ENCODE measurements around the gene P2RY8.

Gene P2RY8

DNA sequence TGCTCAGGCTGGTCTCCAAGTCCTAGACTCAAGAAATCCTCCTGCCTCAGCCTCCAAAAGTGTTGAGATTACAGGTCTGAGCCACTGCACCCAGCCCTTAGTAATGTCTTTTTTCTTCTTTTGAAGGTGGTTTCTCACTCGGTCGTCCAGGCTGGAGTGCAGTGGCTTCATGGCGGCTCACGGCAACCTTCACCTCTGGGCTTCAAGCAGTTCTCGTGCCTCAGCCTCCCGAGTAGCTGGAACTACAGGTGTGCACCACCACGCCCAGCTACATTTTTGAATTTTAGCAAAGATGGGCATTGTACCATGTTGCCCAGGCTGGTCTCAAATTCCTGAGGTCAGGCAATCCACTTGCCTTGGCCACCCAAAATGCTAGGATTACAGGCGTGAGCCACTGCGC lies 52.0 kb downstream of the P2RY8 start:
- Histone ChIP-seq H3K9me3 (ENCODE audit: control insufficient read depth, insufficient read depth, low read depth, low read length) (no peaks in the 10 kb centered on the region), H3K4me1 (ENCODE audit: control insufficient read depth, insufficient read depth, low read length) (no peaks in the 10 kb centered on the region), H3K36me3 (ENCODE audit: control insufficient read depth in 2 of 2, insufficient read depth in 1 of 2, low read length in 2 of 2) (no peaks in the 10 kb centered on the region), H3K27ac (ENCODE audit: extremely low read depth, low read depth, low read length) (no peak overlapping the region), H3K4me3 (ENCODE audit: low read depth, low read length) (no peak overlapping the region)
- CTCF ChIA-PET: no interaction called here
- POLR2A ChIA-PET: no interaction called here
- no peak for TF ChIP-seq ZNF248 (tag by site-specific recombination; IDR thresholded peaks at IDR 0.05)
- TF ChIP-seq ZNF624 (tag by site-specific recombination; IDR thresholded peaks at IDR 0.05): no peak
- TF ChIP-seq, protein P1, sequence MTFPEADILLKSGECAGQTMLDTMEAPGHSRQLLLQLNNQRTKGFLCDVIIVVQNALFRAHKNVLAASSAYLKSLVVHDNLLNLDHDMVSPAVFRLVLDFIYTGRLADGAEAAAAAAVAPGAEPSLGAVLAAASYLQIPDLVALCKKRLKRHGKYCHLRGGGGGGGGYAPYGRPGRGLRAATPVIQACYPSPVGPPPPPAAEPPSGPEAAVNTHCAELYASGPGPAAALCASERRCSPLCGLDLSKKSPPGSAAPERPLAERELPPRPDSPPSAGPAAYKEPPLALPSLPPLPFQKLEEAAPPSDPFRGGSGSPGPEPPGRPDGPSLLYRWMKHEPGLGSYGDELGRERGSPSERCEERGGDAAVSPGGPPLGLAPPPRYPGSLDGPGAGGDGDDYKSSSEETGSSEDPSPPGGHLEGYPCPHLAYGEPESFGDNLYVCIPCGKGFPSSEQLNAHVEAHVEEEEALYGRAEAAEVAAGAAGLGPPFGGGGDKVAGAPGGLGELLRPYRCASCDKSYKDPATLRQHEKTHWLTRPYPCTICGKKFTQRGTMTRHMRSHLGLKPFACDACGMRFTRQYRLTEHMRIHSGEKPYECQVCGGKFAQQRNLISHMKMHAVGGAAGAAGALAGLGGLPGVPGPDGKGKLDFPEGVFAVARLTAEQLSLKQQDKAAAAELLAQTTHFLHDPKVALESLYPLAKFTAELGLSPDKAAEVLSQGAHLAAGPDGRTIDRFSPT (tag by site-specific recombination; IDR thresholded peaks at IDR 0.05): no peak
- no peak for TF ChIP-seq ZNF416 (tag by site-specific recombination; IDR thresholded peaks at IDR 0.05)
- TF ChIP-seq ZFP69B (tag by site-specific recombination; IDR thresholded peaks at IDR 0.05): no peak
- TF ChIP-seq, protein P2, sequence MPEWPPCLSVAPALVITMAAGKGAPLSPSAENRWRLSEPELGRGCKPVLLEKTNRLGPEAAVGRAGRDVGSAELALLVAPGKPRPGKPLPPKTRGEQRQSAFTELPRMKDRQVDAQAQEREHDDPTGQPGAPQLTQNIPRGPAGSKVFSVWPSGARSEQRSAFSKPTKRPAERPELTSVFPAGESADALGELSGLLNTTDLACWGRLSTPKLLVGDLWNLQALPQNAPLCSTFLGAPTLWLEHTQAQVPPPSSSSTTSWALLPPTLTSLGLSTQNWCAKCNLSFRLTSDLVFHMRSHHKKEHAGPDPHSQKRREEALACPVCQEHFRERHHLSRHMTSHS (tag by site-specific recombination; IDR thresholded peaks at IDR 0.05): no peak
- no peak for TF ChIP-seq ZNF24 (tag by site-specific recombination; IDR thresholded peaks at IDR 0.05)
- no peak for TF ChIP-seq ZBTB21 (tag by site-specific recombination; IDR thresholded peaks at IDR 0.05)

DNA sequence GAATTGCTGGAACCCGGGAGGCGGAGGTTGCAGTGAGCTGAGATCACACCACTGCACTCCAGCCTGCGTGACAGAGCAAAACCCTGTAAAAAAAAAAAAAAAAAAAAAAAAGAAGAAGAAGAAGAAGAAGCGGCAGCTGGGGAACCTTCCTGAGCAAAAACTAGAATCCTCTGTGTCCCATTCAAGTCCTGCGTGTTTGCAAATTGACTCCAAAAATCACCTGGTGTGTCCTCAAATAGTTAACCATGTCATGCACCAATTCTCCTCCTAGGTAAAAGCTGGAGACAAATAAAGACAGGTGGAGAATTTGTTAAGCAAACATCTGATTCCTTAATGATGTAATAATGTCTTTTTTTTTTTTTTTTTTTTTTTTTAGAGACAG lies 52.4 kb downstream of the P2RY8 start:
- POLR2A ChIA-PET: no interaction called here

DNA sequence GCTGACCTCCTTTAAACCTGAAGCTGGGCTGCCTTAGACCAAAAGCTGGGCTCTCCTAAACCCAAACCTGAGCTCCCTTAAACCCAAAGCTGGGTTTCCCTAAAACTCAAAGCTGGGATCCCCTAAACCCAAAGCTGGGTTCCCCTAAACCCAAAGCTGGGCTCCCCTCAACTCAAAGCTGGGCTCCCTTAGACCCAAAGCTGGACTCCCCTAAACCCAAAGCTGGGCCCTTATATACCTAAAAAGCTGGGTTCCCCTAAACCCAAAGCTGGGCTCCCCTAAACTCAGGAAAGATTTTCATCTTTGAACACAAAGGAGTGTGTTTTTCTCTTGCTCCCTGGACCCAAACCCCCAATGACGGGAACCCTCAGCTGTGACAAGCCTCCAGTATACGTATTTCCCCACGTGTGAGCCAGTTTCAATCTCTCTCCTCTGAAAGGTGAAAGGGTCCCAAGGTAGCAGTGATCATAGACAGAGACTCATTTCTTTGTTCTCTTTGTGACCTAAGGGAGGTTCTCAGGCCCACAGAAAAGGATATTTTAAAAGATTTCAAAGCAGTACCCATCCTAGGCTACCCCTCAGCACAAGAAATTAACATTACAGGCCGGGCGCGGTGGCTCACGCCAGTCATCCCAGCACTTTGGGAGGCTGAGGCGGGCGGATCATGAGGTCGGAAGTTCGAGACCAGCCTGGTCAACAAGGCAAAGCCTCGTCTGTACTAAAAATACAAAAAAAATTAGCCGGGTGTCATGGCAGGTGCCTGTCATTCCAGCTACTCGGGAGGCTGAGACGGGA lies 52.9 kb downstream of the P2RY8 start:
- H3K27ac ChIP-seq (ENCODE audit: extremely low read depth, low read depth, low read length): no peak overlapping the region
- POLR2A ChIA-PET: no interaction called here
- no peaks in the 10 kb centered on the region for H3K36me3 ChIP-seq (ENCODE audit: control insufficient read depth in 2 of 2, insufficient read depth in 1 of 2, low read length in 2 of 2)
- no peaks in the 10 kb centered on the region for H3K4me1 ChIP-seq (ENCODE audit: control insufficient read depth, insufficient read depth, low read length)
- 0 out of 2 replicates have a peak, but pooled peaks cover 2% of the 10 kb centered on the region for H3K9me3 ChIP-seq (ENCODE audit: control insufficient read depth, insufficient read depth, low read depth, low read length)
- no peak overlapping the region for H3K4me3 ChIP-seq (ENCODE audit: low read depth, low read length)
- CTCF ChIA-PET: no interaction called here
- TF ChIP-seq ZNF792 (tag by site-specific recombination; IDR thresholded peaks at IDR 0.05) (no peak), GFI1B (tag by site-specific recombination; IDR thresholded peaks at IDR 0.05) (no peak), HOXD13 (CRISPR knock-in tag; IDR thresholded peaks at IDR 0.05; ENCODE audit: borderline replicate concordance) (no peak), ZNF777 (tag by site-specific recombination; IDR thresholded peaks at IDR 0.05; ENCODE audit: borderline replicate concordance) (no peak), ZNF548 (tag by site-specific recombination; IDR thresholded peaks at IDR 0.05) (no peak), WT1 (tag by site-specific recombination; IDR thresholded peaks at IDR 0.05) (no peak), ZNF510 (tag by site-specific recombination; IDR thresholded peaks at IDR 0.05; ENCODE audit: insufficient replicate concordance) (no peak), BCL11A (tag by site-specific recombination; IDR thresholded peaks at IDR 0.05; ENCODE audit: low read depth) (no peak)
- TF ChIP-seq, protein P3, sequence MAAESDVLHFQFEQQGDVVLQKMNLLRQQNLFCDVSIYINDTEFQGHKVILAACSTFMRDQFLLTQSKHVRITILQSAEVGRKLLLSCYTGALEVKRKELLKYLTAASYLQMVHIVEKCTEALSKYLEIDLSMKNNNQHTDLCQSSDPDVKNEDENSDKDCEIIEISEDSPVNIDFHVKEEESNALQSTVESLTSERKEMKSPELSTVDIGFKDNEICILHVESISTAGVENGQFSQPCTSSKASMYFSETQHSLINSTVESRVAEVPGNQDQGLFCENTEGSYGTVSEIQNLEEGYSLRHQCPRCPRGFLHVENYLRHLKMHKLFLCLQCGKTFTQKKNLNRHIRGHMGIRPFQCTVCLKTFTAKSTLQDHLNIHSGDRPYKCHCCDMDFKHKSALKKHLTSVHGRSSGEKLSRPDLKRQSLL (tag by site-specific recombination; IDR thresholded peaks at IDR 0.05): no peak

More for the DNA sequence above, 52.4 kb downstream of the P2RY8 start:
- Histone ChIP-seq H3K27ac (ENCODE audit: extremely low read depth, low read depth, low read length) (no peak overlapping the region), H3K9me3 (ENCODE audit: control insufficient read depth, insufficient read depth, low read depth, low read length) (no peaks in the 10 kb centered on the region), H3K4me3 (ENCODE audit: low read depth, low read length) (no peak overlapping the region), H3K36me3 (ENCODE audit: control insufficient read depth in 2 of 2, insufficient read depth in 1 of 2, low read length in 2 of 2) (no peaks in the 10 kb centered on the region), H3K4me1 (ENCODE audit: control insufficient read depth, insufficient read depth, low read length) (no peaks in the 10 kb centered on the region)
- TF ChIP-seq ZNF473 (tag by site-specific recombination; IDR thresholded peaks at IDR 0.05) (no peak), ZBTB10 (tag by site-specific recombination; IDR thresholded peaks at IDR 0.05) (no peak)
- CTCF ChIA-PET: no interaction called here

Data from HEK293 (cell line).